ENCODE measurements around the gene PTPRN2. TPM values are rescaled to one million over a fixed set of nuclear protein-coding genes. Genes with fewer than 3 reads are reported as not detected.

Gene PTPRN2
- total and polyA plus RNA-seq, 9 of the 15 experiments (the other 6 are each of a cell fraction or from before 2014, with no cell fraction given) = not detected

- Histone ChIP-seq H3K4me3 (no peak overlapping the region), H3K9ac (ENCODE audit: insufficient read depth in 1 of 2, low read depth in 2 of 2, low read length in 2 of 2) (no peak overlapping the region), H3K27ac (ENCODE audit: extremely low read depth, low read depth, low read length) (no peak overlapping the region), H3K9me3 (replicated peaks; ENCODE audit: control insufficient read depth, insufficient read depth, low read depth, low read length) (no peaks in the 10 kb centered on the region), H4K20me1 (replicated peaks; ENCODE audit: control insufficient read depth, insufficient read depth, low read length) (0 out of 2 replicates have a peak, but pooled peaks cover 3% of the 10 kb centered on the region), H3K79me2 (ENCODE audit: control insufficient read depth, insufficient read depth, low read length) (no peaks in the 10 kb centered on the region), H3K9me1 (ENCODE audit: control insufficient read depth, insufficient read depth, low read length) (no peaks in the 10 kb centered on the region), H3K4me1 (replicated peaks in 1 of 2; ENCODE audit: control insufficient read depth in 2 of 2, insufficient read depth in 2 of 2, low read length in 2 of 2) (no peaks in the 10 kb centered on the region), H2AFZ (ENCODE audit: low read depth, low read length) (no peak overlapping the region), H3K36me3 (ENCODE audit: control insufficient read depth, insufficient read depth, low read length) (no peaks in the 10 kb centered on the region), H3K4me2 (ENCODE audit: insufficient read depth, low read length) (no peak overlapping the region), H3K27me3 (ENCODE audit: control insufficient read depth in 2 of 2, insufficient read depth in 2 of 2, low read length in 2 of 2) (peaks cover 13 to 31% of the 10 kb centered on the region in 2 experiments; a peak in 3 of 5 replicates)
- FAIRE-seq (no peak), ATAC-seq (no peak), DNase-seq (ENCODE audit: extremely low read depth in 1 of 4, low spot score in 3 of 4) (no peak)
- TF ChIP-seq SIN3B (IDR thresholded peaks at IDR 0.05; ENCODE audit: low read depth) (no peak), MCM3 (IDR thresholded peaks at IDR 0.05) (0 out of 2 replicates have a peak, but pooled peaks have one; percentile 30)
- in situ Hi-C loops (cut with MboI) (no loop called here), intact Hi-C loops (cut with micrococcal nuclease) (no loop called here)
- ChIA-PET CTCF (ENCODE audit: low intra/inter-chr PET ratio) (no interaction called here), POLR2A (no interaction called here)
- WGBS (ENCODE audit: insufficient coverage, low coverage, missing lambda C conversion rate) = 0% methylated on average over 16 of the region's 16 CpGs
- BruUV-seq (replicated peaks) = no TSS peak
Measured at GRCh38 chr7:158369866-158370265, 217.8 kb downstream of the PTPRN2 start.

DNA sequence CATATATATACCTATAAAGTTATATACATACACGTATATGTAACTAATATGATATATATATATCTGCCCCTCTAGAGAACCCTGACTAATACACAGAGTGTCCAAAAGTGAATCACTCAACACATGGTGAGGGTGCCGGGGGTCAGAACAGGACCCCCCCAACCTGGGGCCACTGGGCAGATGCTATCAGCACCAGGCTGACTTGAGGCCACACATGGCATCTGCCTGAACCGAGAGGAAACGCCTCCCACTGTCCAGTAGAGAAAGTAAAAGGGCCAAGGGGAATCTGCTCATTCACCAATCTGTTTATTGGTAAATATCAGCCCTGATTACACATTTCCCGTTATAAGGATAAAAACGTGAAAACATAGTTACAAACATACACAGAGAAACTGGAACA, 218.3 kb downstream of the PTPRN2 start:
- no peak overlapping the region for H3K27ac ChIP-seq (ENCODE audit: extremely low read depth, low read depth, low read length)
- no peaks in the 10 kb centered on the region for H3K9me1 ChIP-seq (ENCODE audit: control insufficient read depth, insufficient read depth, low read length)
- CTCF ChIA-PET (ENCODE audit: low intra/inter-chr PET ratio) = no interaction called here
- no TSS peak for BruUV-seq (replicated peaks)
- under 1% methylated on average over 6 of the region's 6 CpGs for WGBS (ENCODE audit: insufficient coverage, low coverage, missing lambda C conversion rate)
- POLR2A ChIA-PET = no interaction called here
- H3K4me2 ChIP-seq (ENCODE audit: insufficient read depth, low read length) = no peak overlapping the region
- H4K20me1 ChIP-seq (replicated peaks; ENCODE audit: control insufficient read depth, insufficient read depth, low read length) = 0 out of 2 replicates have a peak, but pooled peaks cover 3% of the 10 kb centered on the region
- no peak overlapping the region for H2AFZ ChIP-seq (ENCODE audit: low read depth, low read length)
- in situ Hi-C loops (cut with MboI) (no loop called here), intact Hi-C loops (cut with micrococcal nuclease) (no loop called here)
- H3K27me3 ChIP-seq (ENCODE audit: control insufficient read depth in 2 of 2, insufficient read depth in 2 of 2, low read length in 2 of 2) = peaks cover 13 to 25% of the 10 kb centered on the region in 2 experiments; a peak in 3 of 5 replicates
- no peak overlapping the region for H3K9ac ChIP-seq (ENCODE audit: insufficient read depth in 1 of 2, low read depth in 2 of 2, low read length in 2 of 2)
- no peaks in the 10 kb centered on the region for H3K4me1 ChIP-seq (replicated peaks in 1 of 2; ENCODE audit: control insufficient read depth in 2 of 2, insufficient read depth in 2 of 2, low read length in 2 of 2)
- H3K36me3 ChIP-seq (ENCODE audit: control insufficient read depth, insufficient read depth, low read length) = no peaks in the 10 kb centered on the region
- ATAC-seq = no peak
- H3K79me2 ChIP-seq (ENCODE audit: control insufficient read depth, insufficient read depth, low read length) = no peaks in the 10 kb centered on the region
- no peaks in the 10 kb centered on the region for H3K9me3 ChIP-seq (replicated peaks; ENCODE audit: control insufficient read depth, insufficient read depth, low read depth, low read length)
- FAIRE-seq = no peak
- no peak for DNase-seq (ENCODE audit: extremely low read depth in 1 of 4, low spot score in 3 of 4)
- H3K4me3 ChIP-seq = no peak overlapping the region
- TF ChIP-seq KLF10 (CRISPR knock-in tag; IDR thresholded peaks at IDR 0.05) (no peak), NR3C1 (CRISPR knock-in tag; IDR thresholded peaks at IDR 0.05) (no peak), HNRNPH1 (optimal IDR thresholded peaks at IDR 0.05; ENCODE audit: low read depth, low read length) (no peak), ZNF717 (CRISPR knock-in tag; IDR thresholded peaks at IDR 0.05) (no peak), RFX1 (IDR thresholded peaks at IDR 0.05) (no peak), RBM15 (IDR thresholded peaks at IDR 0.05; ENCODE audit: insufficient read depth, low read length) (no peak), ZNF785 (CRISPR knock-in tag; IDR thresholded peaks at IDR 0.05) (no peak), RBM25 (IDR thresholded peaks at IDR 0.05; ENCODE audit: low read depth, low read length, severe bottlenecking) (no peak), TFE3 (CRISPR knock-in tag; IDR thresholded peaks at IDR 0.05) (no peak), BCOR (IDR thresholded peaks at IDR 0.05) (no peak), ZZZ3 (IDR thresholded peaks at IDR 0.05) (no peak), ZNF143 (CRISPR knock-in tag; IDR thresholded peaks at IDR 0.05) (no peak), POLR2A (conservative IDR thresholded peaks at IDR 0.05) (no peak), E2F3 (CRISPR knock-in tag; IDR thresholded peaks at IDR 0.05) (no peak), ZBTB8A (IDR thresholded peaks at IDR 0.05; ENCODE audit: partially characterized antibody) (no peak), JUND (IDR thresholded peaks at IDR 0.05; ENCODE audit: borderline replicate concordance, low read depth, low read length) (no peak), JUND (tag; IDR thresholded peaks at IDR 0.05; ENCODE audit: borderline replicate concordance, low read depth, low read length) (no peak), BHLHE40 (IDR thresholded peaks at IDR 0.05; ENCODE audit: low read length) (no peak), RNF2 (IDR thresholded peaks at IDR 0.05) (no peak)
